ENCODE results near the gene TMEM53. TPM values are rescaled to one million over a fixed set of nuclear protein-coding genes. Genes with fewer than 3 reads are reported as not detected.
"Not testable (repeated sequence)": the region's sequence is repeated elsewhere in the genome, so short reads cannot be mapped to it uniquely, and the experiment has no call there.

Gene TMEM53
- total and polyA plus RNA-seq, 9 donors: 4.1 to 17.9 (median 11.4) TPM

DNA sequence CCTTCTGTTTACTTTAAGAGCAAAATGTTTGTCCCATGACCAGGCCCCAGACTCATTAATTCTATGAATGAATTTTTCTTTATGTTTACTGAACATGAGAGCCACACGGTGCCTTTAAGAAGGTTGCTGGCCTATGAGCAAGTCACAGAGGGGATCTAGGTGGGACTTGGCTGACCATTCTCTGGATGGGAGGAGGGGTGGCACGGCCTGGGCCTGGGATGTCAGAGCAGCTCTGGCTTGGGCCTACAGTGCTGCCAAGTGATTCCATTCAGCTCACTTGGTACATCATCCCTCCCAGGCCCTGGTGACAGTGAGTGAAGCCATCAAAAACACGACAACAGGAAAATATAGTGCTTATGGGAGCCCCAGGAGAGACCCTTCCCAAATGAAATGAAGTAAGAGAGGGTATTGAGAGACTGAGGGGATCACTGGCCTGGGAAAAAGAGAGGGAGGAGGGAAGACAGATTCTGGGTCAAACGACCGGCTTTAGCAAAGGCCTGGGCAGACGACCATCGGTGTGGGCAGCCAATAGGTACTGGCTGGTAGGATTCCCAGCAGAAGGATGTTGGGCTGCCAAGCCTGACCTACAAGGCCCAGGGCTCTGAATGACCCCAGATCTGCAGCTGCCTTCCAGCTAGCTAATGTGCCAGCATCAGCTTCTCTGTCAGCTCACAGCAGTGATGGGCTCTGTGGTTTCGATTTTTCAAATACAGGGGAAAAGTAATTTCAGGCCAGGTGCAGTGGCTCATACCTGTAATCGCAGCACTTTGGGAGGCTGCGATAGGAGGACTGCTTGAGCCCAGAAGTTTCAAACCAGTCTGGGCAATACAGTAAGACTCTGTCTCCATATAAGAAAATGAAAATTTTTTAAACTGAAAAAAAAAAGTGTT is 3.3 kb downstream of the TMEM53 start:
- TF ChIP-seq, protein P1, sequence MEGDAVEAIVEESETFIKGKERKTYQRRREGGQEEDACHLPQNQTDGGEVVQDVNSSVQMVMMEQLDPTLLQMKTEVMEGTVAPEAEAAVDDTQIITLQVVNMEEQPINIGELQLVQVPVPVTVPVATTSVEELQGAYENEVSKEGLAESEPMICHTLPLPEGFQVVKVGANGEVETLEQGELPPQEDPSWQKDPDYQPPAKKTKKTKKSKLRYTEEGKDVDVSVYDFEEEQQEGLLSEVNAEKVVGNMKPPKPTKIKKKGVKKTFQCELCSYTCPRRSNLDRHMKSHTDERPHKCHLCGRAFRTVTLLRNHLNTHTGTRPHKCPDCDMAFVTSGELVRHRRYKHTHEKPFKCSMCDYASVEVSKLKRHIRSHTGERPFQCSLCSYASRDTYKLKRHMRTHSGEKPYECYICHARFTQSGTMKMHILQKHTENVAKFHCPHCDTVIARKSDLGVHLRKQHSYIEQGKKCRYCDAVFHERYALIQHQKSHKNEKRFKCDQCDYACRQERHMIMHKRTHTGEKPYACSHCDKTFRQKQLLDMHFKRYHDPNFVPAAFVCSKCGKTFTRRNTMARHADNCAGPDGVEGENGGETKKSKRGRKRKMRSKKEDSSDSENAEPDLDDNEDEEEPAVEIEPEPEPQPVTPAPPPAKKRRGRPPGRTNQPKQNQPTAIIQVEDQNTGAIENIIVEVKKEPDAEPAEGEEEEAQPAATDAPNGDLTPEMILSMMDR (IDR thresholded peaks at IDR 0.05): no peak
- TF ChIP-seq POLR2A (IDR thresholded peaks at IDR 0.05): no peak
- TF ChIP-seq EP300 (IDR thresholded peaks at IDR 0.05): no peak
- intact Hi-C loops (cut with DNase I): no loop called here
- Histone ChIP-seq H3K4me3 (no peak overlapping the region), H3K27ac (no peak overlapping the region), H3K27me3 (no peaks in the 10 kb centered on the region), H3K9me3 (no peaks in the 10 kb centered on the region), H3K4me1 (ENCODE audit: insufficient read depth) (peaks cover 13% of the 10 kb centered on the region), H3K36me3 (no peaks in the 10 kb centered on the region)
- 89 to 90% (median 90%) methylated on average over 10 of the region's 10 CpGs for WGBS, 3 donors
- no peak for DNase-seq

DNA sequence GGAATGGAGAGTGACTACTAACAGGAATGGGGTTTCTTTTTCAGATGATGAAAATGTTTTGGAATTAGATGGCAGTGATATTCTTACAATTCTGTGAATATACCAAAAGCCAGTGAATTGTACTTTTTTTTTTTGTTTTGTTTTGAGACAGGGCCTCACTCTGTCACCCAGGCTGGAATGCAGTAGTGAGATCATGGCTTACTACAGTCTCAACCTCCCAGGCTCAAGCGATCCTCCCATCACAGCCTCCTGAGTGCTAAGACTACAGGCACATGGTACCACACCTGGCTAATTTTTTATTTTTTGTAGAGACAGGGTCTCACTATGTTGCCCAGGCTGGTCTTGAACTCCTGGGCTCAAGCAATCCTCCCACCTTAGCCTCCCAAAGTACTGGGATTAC is 7.6 kb downstream of the TMEM53 start:
- H3K4me1 ChIP-seq (ENCODE audit: insufficient read depth); H3K36me3 ChIP-seq; H3K27me3 ChIP-seq; H3K27ac ChIP-seq; H3K9me3 ChIP-seq; H3K4me3 ChIP-seq; intact Hi-C loops (cut with DNase I): not testable (repeated sequence)
- WGBS, 3 donors: 96 to 100% (median 97%) methylated on average over 1 of the region's 1 CpG
- peak in 1 of 5 donors; percentile 3 for DNase-seq

DNA sequence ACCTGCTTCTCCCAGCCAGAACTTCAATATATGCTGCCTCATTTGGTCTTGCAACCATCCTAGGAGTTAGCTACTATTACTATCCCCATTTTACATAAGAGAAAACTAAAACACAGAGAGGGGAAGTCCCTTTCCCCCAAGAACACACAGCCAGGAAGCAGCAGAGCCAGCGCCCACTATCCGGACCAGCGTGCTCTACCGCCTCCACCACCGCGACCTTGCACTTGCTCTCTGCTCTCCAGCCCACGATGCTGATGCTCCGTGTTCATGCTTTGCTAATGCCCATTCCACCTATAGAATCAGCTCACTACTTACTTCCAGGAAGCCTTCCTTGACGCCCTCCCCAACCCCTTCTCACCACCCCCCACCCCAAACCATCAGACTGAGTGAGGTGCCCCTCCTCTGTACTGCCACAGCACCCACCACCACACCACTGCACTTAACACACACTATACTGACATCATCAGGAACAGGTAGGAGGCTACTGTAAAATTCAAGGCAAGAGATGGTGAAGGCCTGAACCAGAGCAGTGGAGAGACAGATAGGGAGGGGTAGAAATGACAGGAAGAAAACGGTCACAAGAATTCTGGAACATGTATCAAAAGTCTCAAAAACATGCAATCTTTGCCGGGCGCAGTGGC is 9.4 kb downstream of the TMEM53 start:
- peak in 1 of 5 donors; percentile 20 for DNase-seq
- H3K9me3 ChIP-seq: no peaks in the 10 kb centered on the region
- 86 to 92% (median 88%) methylated on average over 12 of the region's 12 CpGs for WGBS, 3 donors

DNA sequence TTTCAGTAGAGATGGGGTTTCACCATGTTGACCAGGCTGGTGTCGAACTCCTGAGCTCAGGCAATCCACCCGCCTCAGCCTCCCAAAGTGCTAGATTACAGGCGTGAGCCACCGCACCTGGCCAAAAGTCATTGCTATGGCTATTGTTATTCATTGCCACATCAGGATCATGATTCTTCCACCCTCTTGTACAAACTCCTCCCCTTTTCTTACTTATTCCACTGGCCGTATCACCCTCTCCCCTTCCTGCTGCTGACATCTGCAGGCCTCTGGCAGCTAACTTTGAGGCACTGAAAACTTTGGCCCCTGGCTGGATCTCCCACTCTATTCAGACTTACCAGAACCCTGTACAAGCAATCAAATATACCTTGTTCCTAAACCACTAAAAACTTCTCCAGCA is 10.9 kb downstream of the TMEM53 start:
- WGBS, 3 donors: 92 to 97% (median 93%) methylated on average over 5 of the region's 5 CpGs
- Histone ChIP-seq H3K9me3 (no peaks in the 10 kb centered on the region), H3K36me3 (no peaks in the 10 kb centered on the region), H3K4me1 (ENCODE audit: insufficient read depth) (peaks cover 6% of the 10 kb centered on the region), H3K27ac (no peak overlapping the region), H3K4me3 (no peak overlapping the region), H3K27me3 (no peaks in the 10 kb centered on the region)
- no peak for TF ChIP-seq POLR2A (IDR thresholded peaks at IDR 0.05)
- no peak for TF ChIP-seq EP300 (IDR thresholded peaks at IDR 0.05)
- TF ChIP-seq, protein P1 (IDR thresholded peaks at IDR 0.05): no peak
- intact Hi-C loops (cut with DNase I): no loop called here
- peak in 1 of 5 donors; percentile 17 for DNase-seq

More for the DNA sequence above, 9.4 kb downstream of the TMEM53 start:
- Histone ChIP-seq H3K27ac (no peak overlapping the region), H3K4me1 (ENCODE audit: insufficient read depth) (peaks cover 6% of the 10 kb centered on the region), H3K4me3 (no peak overlapping the region), H3K27me3 (no peaks in the 10 kb centered on the region), H3K36me3 (no peaks in the 10 kb centered on the region)
- TF ChIP-seq, protein P1 (IDR thresholded peaks at IDR 0.05): no peak
- TF ChIP-seq EP300 (IDR thresholded peaks at IDR 0.05): no peak
- TF ChIP-seq POLR2A (IDR thresholded peaks at IDR 0.05): no peak
- intact Hi-C loops (cut with DNase I): no loop called here

DNA sequence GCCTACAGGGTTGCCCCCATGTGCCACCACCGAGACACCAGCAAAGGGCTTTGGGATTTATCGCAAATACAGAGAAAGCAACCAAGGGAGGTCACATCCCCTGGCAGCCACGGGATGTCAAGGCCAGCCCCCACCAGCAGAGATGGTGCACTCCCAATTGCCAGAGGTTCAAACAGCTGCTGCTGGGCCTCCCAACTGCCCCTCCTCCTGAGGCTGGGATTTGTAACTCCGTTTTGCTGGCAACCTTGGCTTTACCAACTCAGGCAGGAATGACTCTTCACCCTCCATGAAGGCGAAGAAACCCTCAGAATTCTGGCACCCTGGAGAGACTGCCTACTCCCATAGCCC is 11.6 kb downstream of the TMEM53 start:
- intact Hi-C loops (cut with DNase I): no loop called here
- 36 to 54% (median 41%) methylated on average over 5 of the region's 5 CpGs for WGBS, 3 donors
- Histone ChIP-seq H3K9me3 (no peaks in the 10 kb centered on the region), H3K27me3 (no peaks in the 10 kb centered on the region), H3K4me3 (no peak overlapping the region), H3K27ac (no peak overlapping the region), H3K36me3 (no peaks in the 10 kb centered on the region), H3K4me1 (ENCODE audit: insufficient read depth) (peaks cover 6% of the 10 kb centered on the region)
- TF ChIP-seq EP300 (IDR thresholded peaks at IDR 0.05): no peak
- TF ChIP-seq, protein P1 (IDR thresholded peaks at IDR 0.05): no peak
- no peak for TF ChIP-seq POLR2A (IDR thresholded peaks at IDR 0.05)
- DNase-seq: peak in 1 of 5 donors; percentile 38

All from ovary (tissue), 9 donors.